DMS79 treated with DMSO at 0.1 percent for 48 hours (cell line): ENCODE data around the gene APOBEC3B.
A peak's percentile ranks its signal among the peaks of the same experiment; 100 is the strongest.
"Not testable (repeated sequence)": the region's sequence is repeated elsewhere in the genome, so short reads cannot be mapped to it uniquely, and the experiment has no call there.

Experiments used
- DNase-seq: peaks from one replicate; lab custom pipeline; 2025; lab: John Stamatoyannopoulos, UW

APOBEC3B gene

GRCh38 chr22:39031434-39032295 lies 49.5 kb downstream of the APOBEC3B start:
- DNase-seq: not testable (repeated sequence)

DNA sequence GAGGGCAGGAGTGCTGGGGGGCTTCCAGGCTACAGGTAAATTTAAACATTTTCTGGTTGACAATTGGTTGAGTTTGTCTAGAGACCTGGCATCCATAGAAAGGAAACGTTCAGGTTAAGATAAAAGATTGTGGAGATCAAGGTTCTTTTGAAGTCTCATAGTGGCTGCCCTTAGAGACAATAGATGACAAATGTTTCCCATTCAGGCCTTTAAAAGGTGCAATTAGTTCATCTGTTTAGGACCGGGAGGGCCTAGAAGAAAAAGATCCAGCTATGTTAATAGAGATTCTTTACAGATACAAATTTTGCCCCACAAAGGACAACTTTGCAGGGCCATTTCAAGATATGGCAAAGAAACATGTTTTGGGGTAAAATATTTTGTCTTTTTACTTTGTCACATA lies 54.9 kb downstream of the APOBEC3B start:
- DNase-seq: not testable (repeated sequence)

- no peak for DNase-seq
Measured at GRCh38 chr22:39039306-39040126, 57.4 kb downstream of the APOBEC3B start.

- DNase-seq: not testable (repeated sequence)
Measured at GRCh38 chr22:39040155-39040537, 58.0 kb downstream of the APOBEC3B start.

- DNase-seq: peak; percentile 23
Measured at GRCh38 chr22:39040538-39041296, 58.6 kb downstream of the APOBEC3B start, which contains the start of gene APOBEC3F. Gene APOBEC3F, plus strand, starts transcription at chr22:39040864. Its CDS starts 97 bp downstream, at chr22:39040961.

DNA sequence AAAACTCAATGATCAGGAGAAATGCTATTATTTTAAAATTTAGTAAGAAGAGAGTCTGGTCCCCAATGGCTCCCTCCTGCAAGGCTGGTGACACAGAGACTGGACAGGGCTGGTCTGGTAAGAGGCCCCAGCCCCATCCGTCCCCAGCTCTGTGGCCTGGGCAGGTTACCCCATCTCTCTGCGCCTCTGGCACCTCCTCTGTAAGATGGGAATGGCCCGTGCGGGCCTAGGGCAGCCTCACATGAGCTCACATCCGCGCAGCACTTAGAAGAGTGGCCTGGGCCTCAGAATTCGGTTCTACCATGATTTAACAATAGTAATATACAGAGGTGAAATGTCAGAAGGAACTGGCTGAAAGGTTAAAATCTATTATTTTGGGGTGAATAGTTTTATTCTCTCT lies 59.8 kb downstream of the APOBEC3B start:
- DNase-seq: no peak
